ENCODE data around the gene P3H1. TPM values are rescaled to one million over a fixed set of nuclear protein-coding genes. Genes with fewer than 3 reads are reported as not detected.

Gene P3H1
- total RNA-seq, 4 donors from 2014 or later = 11.5 to 119 (median 34.7) TPM

GRCh38 chr1:42698081-42698813 lies 68.6 kb downstream of the P3H1 start:
- Histone ChIP-seq H3K36me3 (no peaks in the 10 kb centered on the region), H3K4me3 (no peak overlapping the region)

More at GRCh38 chr1:42698081-42698813, 68.6 kb downstream of the P3H1 start:
- no peak for DNase-seq
- intact Hi-C loops (cut with DNase I; ENCODE audit: low total_unique reads) = no loop called here
- Histone ChIP-seq H3K27me3 (no peaks in the 10 kb centered on the region), H3K4me1 (no peaks in the 10 kb centered on the region), H3K9me3 (no peaks in the 10 kb centered on the region), H3K27ac (no peak overlapping the region)
- TF ChIP-seq POLR2A (IDR thresholded peaks at IDR 0.05) (no peak), CTCF (IDR thresholded peaks at IDR 0.05) (no peak)

Other genes starting within 250 kb of the P3H1 start
- 10 to 100 TPM in 3 of 4 donors, 1 to 10 TPM in 1; 2.6 to 48.4 (median 36.3) TPM for gene PPIH, start 108.6 kb downstream of the P3H1 start, total RNA-seq
- 100 to 1,000 TPM; 282 to 387 (median 333) TPM for gene YBX1, start 84.6 kb downstream of the P3H1 start, total RNA-seq
- under 1 TPM in 1 of 4 donors, not detected in 3; 0.28 TPM for gene CLDN19, start 26.8 kb downstream of the P3H1 start, total RNA-seq
- 1 to 10 TPM in 2 of 4 donors, under 1 TPM in 1, not detected in 1; 0.26 to 6.7 (median 5.7) TPM for gene C1orf50, start 221 bp upstream of the P3H1 start, total RNA-seq
- 1 to 10 TPM in 1 of 4 donors, under 1 TPM in 1, not detected in 2; 0.07 to 1.1 TPM for gene TMEM269, start 18.0 kb upstream of the P3H1 start, total RNA-seq
- gene ERMAP, start 50.1 kb upstream of the P3H1 start, total RNA-seq = 10 to 100 TPM in 2 of 4 donors, 1 to 10 TPM in 1, under 1 TPM in 1; 0.59 to 16.0 (median 7.6) TPM
- gene SVBP, start 50.4 kb upstream of the P3H1 start, total RNA-seq = 10 to 100 TPM; 13.1 to 27.4 (median 23.1) TPM
- gene ZNF691, start 79.6 kb upstream of the P3H1 start, total RNA-seq = 10 to 100 TPM in 3 of 4 donors, 1 to 10 TPM in 1; 4.7 to 24.1 (median 15.2) TPM
- gene SLC2A1, start 191.8 kb upstream of the P3H1 start, total RNA-seq = 10 to 100 TPM in 3 of 4 donors, 1 to 10 TPM in 1; 4.6 to 76.2 (median 28.2) TPM

All from uterus (tissue), 4 donors.